Type B pancreatic cell (in vitro differentiated cells): ENCODE measurements around the gene CSH2. TPM values are rescaled to one million over a fixed set of nuclear protein-coding genes. Genes with fewer than 3 reads are reported as not detected.

Experiments used
- DNase-seq: peaks from one replicate; pipeline ENCODE4 v3.0.0; 2021; ENCODE audit warnings: mixed read lengths; ENCODE audit not compliant: unreplicated experiment; ENCODE audit errors: extremely low spot score
- H3K27ac Mint-ChIP-seq: 2 replicates; pipeline ENCODE4 v1.8.0; 2021; ENCODE audit warnings: mild to moderate bottlenecking, mixed read lengths
- H3K27me3 Mint-ChIP-seq: 2 replicates; pipeline ENCODE4 v1.8.0; 2021; ENCODE audit warnings: mixed read lengths
- H3K36me3 Mint-ChIP-seq: 2 replicates; pipeline ENCODE4 v1.8.0; 2021; ENCODE audit warnings: mixed read lengths
- H3K4me1 Mint-ChIP-seq: one replicate; pipeline ENCODE4 v1.8.0; 2021; ENCODE audit warnings: mixed read lengths; ENCODE audit not compliant: unreplicated experiment
- H3K4me3 Mint-ChIP-seq: 2 replicates; pipeline ENCODE4 v1.8.0; 2021; ENCODE audit warnings: mild to moderate bottlenecking, mixed read lengths
- H3K9me3 Mint-ChIP-seq: 2 replicates; pipeline ENCODE4 v1.8.0; 2021; ENCODE audit warnings: mixed read lengths
- total RNA-seq: library from RNA; stranded (reverse); gene quantifications from 2 replicates; pipeline ENCODE4 v1.2.1, GENCODE V29; 2021; ENCODE audit warnings: low replicate concordance
- TF ChIP-seq, protein P1 (sequence below): fragments of 200-600 bp; sonication (generic); conservative IDR thresholded peaks from 2 replicates; pipeline ENCODE4 v1.5.0; 2021; ENCODE audit warnings: antibody characterized with exemption, mild to moderate bottlenecking

Gene CSH2
- total RNA-seq, 1 donor from 2014 or later: not detected

DNA sequence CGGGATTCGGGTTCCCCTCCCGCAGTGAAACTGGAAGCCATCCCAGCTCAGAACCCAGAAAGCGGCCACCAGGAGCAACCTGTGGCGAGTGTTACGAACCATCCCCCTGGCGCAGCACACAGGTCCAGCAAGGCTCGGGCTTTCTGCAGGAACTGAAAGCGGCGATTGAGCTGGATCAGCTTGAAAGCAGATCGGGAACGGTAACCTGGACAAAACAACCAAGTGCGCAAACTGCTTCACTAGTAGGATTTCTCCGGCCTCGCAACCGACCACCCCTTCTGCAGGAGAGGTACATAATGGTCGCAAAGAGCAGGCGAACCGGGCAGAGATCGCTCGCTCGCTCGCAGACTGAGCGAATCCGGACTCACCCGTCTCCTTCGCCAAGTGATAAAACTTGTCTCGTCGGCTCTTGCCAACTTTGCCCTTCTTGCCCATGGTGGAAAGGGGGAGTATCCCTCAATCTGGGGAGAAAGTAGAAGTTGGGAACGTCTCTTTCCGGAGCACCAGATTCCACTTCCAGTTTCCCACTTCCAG is 46.9 kb downstream of the CSH2 start:
- H3K27ac Mint-ChIP-seq: peak overlapping the region; percentile 100
- H3K36me3 Mint-ChIP-seq: peaks cover 43% of the 10 kb centered on the region

DNA sequence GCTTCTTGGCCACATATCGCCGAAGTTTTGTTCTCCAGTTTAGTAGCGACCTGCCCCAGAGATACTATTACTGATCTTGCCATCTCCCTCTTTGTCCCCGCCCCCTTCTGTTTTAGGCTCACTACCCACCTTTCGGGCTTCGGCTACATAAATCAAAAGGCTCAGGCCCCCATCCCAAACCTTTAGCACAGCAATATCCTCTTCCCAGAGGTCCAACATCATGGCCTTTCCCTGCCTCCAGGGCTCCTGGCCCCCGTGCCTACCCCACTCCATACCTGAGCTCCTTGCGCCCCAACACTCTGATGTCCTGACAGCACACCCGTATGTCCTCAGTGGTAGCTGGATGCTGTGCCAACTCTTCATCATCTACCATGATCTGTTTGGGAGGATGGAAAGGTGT is 49.1 kb downstream of the CSH2 start:
- TF ChIP-seq, protein P1, sequence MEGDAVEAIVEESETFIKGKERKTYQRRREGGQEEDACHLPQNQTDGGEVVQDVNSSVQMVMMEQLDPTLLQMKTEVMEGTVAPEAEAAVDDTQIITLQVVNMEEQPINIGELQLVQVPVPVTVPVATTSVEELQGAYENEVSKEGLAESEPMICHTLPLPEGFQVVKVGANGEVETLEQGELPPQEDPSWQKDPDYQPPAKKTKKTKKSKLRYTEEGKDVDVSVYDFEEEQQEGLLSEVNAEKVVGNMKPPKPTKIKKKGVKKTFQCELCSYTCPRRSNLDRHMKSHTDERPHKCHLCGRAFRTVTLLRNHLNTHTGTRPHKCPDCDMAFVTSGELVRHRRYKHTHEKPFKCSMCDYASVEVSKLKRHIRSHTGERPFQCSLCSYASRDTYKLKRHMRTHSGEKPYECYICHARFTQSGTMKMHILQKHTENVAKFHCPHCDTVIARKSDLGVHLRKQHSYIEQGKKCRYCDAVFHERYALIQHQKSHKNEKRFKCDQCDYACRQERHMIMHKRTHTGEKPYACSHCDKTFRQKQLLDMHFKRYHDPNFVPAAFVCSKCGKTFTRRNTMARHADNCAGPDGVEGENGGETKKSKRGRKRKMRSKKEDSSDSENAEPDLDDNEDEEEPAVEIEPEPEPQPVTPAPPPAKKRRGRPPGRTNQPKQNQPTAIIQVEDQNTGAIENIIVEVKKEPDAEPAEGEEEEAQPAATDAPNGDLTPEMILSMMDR: no peak
- H3K4me3 Mint-ChIP-seq: no peak overlapping the region
- peaks cover 37% of the 10 kb centered on the region for H3K4me1 Mint-ChIP-seq
- no peaks in the 10 kb centered on the region for H3K9me3 Mint-ChIP-seq
- no peak for DNase-seq
- H3K36me3 Mint-ChIP-seq: peaks cover 30% of the 10 kb centered on the region
- no peak overlapping the region for H3K27ac Mint-ChIP-seq
- no peaks in the 10 kb centered on the region for H3K27me3 Mint-ChIP-seq

More for the DNA sequence above, 46.9 kb downstream of the CSH2 start:
- peaks cover 37% of the 10 kb centered on the region for H3K4me1 Mint-ChIP-seq
- DNase-seq: no peak
- no peaks in the 10 kb centered on the region for H3K9me3 Mint-ChIP-seq
- peak overlapping the region; percentile 96 for H3K4me3 Mint-ChIP-seq
- TF ChIP-seq, protein P1: no peak
- H3K27me3 Mint-ChIP-seq: no peaks in the 10 kb centered on the region

DNA sequence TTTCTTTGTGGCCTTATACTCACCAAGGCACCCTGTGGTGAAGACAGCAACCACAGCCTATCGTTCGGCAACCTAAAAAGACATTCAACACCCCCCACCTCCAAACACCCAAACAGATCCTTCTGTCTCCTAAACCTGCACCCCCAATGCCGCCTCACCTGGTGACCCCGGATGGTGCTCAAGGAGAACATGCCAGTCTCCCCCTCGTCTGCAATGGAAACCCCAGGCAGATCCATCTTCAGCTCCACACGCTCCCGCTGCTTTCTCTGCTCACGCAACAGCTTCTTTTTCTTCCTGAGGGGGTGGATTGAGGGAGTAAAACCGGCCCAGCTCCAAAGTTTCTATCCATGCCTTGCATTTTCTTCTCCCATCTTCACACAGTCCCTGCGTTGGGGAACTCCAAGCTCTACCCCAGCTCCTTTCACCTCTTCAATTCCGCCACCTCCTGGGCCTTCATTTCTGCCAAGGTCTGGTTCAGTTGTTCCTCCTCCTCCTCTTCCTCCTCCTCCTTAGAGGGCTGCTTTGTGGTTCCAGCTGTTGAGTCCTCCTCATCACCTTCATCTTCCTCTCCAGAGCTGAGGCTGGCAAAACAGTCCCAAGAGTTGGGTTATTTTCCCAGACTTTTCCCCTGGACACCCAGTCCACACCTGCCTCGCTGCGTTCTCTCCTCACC is 49.7 kb downstream of the CSH2 start:
- Mint-ChIP-seq H3K4me3 (no peak overlapping the region), H3K9me3 (no peaks in the 10 kb centered on the region), H3K27ac (no peak overlapping the region), H3K36me3 (peaks cover 33% of the 10 kb centered on the region), H3K4me1 (peaks cover 37% of the 10 kb centered on the region), H3K27me3 (no peaks in the 10 kb centered on the region)
- no peak for DNase-seq
- TF ChIP-seq, protein P1: no peak

DNA sequence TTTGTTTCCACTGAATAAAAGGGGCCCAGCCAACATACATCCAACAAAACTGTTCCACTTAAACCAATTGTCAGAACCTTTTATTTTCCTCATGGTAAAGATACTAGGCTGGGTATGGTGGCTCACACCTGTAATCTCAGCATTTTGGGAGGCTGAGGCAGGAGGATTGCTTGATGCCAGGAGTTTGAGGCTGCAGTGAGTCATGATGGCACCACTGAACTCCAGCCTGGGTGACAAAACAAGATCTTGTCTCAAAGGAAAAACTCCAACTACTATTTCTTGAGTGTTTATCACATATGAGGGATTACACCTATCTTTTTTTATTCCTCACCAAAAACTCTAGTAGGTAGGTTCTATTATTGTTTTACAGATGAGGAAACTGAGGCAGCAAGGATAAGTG is 50.9 kb downstream of the CSH2 start:
- Mint-ChIP-seq H3K4me3 (no peak overlapping the region), H3K27me3 (no peaks in the 10 kb centered on the region), H3K4me1 (peaks cover 30% of the 10 kb centered on the region), H3K9me3 (no peaks in the 10 kb centered on the region), H3K36me3 (peaks cover 40% of the 10 kb centered on the region), H3K27ac (no peak overlapping the region)
- TF ChIP-seq, protein P1: no peak
- DNase-seq: no peak

Other genes with a start within 250 kb of the CSH2 start
- gene LIMD2, start 173.6 kb downstream of the CSH2 start, total RNA-seq: 16.1 and 65.1 TPM in 2 replicates
- 26.5 and 43.9 TPM in 2 replicates for gene STRADA, start 131.9 kb downstream of the CSH2 start, total RNA-seq
- gene CCDC47, start 100.1 kb downstream of the CSH2 start, total RNA-seq: 71.8 and 78.2 TPM in 2 replicates
- gene DDX42, start 99.5 kb downstream of the CSH2 start, total RNA-seq: 124 and 148 TPM in 2 replicates
- 112 and 113 TPM in 2 replicates for gene PSMC5, start 46.2 kb downstream of the CSH2 start, total RNA-seq
- gene FTSJ3, start 46.0 kb downstream of the CSH2 start, total RNA-seq: 39.4 and 45.2 TPM in 2 replicates
- gene SMARCD2, start 31.0 kb downstream of the CSH2 start, total RNA-seq: 64.8 and 67.3 TPM in 2 replicates
- gene GH2, start 8.3 kb upstream of the CSH2 start, total RNA-seq: not detected in 2 replicates
- gene CSH1, start 22.9 kb upstream of the CSH2 start, total RNA-seq: not detected in 2 replicates
- not detected in 2 replicates for gene CSHL1, start 37.6 kb upstream of the CSH2 start, total RNA-seq
- gene GH1, start 45.2 kb upstream of the CSH2 start, total RNA-seq: not detected in 2 replicates
- gene CD79B, start 58.7 kb upstream of the CSH2 start, total RNA-seq: not detected in 2 replicates
- gene SCN4A, start 99.2 kb upstream of the CSH2 start, total RNA-seq: 0.39 TPM in 1 of 2 replicates, not detected in the other
- 0.45 and 4.2 TPM in 2 replicates for gene PRR29, start 124.7 kb upstream of the CSH2 start, total RNA-seq
- gene ICAM2, start 147.0 kb upstream of the CSH2 start, total RNA-seq: 1.2 TPM in 1 of 2 replicates, not detected in the other